ENCODE measurements around the gene AP3S2.
"Not testable (repeated sequence)": the region's sequence is repeated elsewhere in the genome, so short reads cannot be mapped to it uniquely, and the experiment has no call there.

The AP3S2 gene

DNA sequence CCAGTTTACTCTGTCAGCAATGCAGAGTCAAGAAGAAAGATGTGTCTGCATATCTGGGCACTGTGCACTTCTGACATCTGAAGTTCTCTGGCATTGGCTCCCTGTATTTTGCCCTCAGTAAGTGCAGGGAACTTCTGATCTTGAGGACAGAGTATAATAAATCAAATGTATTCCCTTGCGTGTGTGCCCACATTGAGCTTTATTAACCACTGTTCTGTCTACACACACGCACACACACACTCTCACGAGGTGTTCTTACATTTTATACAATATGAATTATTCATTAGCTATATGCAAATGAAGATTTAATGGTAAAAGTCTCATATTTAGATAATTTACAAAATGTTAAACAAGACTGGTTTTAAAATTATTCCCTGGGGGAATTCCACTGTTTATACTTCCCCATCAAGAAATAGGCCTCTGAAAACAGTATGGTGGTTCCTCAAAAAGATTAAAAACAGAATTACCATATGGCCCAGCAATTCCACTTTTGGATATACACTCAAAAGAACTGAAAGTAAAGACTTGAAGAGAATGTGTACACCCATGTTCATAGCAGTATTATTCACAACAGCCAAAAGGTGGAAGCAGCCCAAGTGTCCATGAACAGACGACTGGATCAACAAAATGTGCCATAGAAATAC is 54.5 kb downstream of the AP3S2 start:
- TF ChIP-seq, protein P1, sequence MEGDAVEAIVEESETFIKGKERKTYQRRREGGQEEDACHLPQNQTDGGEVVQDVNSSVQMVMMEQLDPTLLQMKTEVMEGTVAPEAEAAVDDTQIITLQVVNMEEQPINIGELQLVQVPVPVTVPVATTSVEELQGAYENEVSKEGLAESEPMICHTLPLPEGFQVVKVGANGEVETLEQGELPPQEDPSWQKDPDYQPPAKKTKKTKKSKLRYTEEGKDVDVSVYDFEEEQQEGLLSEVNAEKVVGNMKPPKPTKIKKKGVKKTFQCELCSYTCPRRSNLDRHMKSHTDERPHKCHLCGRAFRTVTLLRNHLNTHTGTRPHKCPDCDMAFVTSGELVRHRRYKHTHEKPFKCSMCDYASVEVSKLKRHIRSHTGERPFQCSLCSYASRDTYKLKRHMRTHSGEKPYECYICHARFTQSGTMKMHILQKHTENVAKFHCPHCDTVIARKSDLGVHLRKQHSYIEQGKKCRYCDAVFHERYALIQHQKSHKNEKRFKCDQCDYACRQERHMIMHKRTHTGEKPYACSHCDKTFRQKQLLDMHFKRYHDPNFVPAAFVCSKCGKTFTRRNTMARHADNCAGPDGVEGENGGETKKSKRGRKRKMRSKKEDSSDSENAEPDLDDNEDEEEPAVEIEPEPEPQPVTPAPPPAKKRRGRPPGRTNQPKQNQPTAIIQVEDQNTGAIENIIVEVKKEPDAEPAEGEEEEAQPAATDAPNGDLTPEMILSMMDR (IDR thresholded peaks at IDR 0.05; ENCODE audit: low read depth, low read length): no peak
- DNase-seq (ENCODE audit: extremely low read depth, low read depth): no peak

DNA sequence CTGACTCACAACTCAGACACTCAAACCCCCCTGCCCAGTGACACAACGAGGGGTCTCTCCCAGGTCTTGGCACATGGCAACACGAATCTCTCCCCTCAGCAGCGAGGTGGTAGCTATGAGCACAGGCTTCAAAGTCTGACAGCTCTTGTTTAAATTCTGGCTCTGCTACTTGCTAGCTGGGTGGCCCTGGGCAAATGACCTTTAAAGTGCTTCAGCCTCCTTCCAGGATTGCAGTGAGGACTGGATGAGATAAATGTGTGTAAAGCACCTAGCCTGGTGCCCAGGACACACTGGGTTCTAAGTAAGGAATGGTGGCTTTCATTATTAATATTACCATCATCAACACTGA is 56.0 kb downstream of the AP3S2 start:
- TF ChIP-seq, protein P1 (IDR thresholded peaks at IDR 0.05; ENCODE audit: low read depth, low read length): no peak
- DNase-seq (ENCODE audit: extremely low read depth, low read depth): no peak

DNA sequence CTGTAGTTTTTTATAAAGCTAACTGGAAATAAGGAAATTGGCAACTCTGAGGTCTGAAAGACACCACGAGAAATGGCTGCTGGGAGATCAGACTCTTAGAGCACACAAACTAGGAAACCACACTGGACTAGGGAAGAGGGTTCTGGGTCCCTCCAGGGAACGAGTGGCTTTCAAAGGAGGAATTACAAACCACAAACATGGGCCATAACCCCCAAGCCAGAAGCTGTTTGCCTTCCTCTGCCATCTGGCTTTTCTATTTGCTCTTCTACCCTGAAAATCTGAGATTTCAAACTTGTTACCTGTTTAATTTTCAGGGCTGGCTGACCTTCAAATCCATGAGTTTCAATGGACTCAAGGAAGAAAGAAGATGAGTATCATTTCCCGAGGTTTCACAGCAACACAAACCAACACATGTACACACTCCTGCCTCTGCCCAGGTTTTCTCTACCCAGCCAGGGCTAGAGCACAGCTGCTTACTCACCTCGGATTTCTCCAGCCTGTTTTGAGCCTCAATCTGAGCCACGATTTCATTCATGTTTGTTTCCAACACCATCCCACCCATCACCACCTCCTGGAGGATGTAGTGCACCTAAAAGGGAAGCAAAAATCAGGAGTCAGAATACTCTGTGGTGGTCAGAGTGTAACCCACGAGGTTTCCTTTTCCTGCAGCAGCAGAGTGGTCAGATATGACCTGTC is 56.5 kb downstream of the AP3S2 start:
- no peak for DNase-seq (ENCODE audit: extremely low read depth, low read depth)
- TF ChIP-seq, protein P1 (IDR thresholded peaks at IDR 0.05; ENCODE audit: low read depth, low read length): no peak

DNA sequence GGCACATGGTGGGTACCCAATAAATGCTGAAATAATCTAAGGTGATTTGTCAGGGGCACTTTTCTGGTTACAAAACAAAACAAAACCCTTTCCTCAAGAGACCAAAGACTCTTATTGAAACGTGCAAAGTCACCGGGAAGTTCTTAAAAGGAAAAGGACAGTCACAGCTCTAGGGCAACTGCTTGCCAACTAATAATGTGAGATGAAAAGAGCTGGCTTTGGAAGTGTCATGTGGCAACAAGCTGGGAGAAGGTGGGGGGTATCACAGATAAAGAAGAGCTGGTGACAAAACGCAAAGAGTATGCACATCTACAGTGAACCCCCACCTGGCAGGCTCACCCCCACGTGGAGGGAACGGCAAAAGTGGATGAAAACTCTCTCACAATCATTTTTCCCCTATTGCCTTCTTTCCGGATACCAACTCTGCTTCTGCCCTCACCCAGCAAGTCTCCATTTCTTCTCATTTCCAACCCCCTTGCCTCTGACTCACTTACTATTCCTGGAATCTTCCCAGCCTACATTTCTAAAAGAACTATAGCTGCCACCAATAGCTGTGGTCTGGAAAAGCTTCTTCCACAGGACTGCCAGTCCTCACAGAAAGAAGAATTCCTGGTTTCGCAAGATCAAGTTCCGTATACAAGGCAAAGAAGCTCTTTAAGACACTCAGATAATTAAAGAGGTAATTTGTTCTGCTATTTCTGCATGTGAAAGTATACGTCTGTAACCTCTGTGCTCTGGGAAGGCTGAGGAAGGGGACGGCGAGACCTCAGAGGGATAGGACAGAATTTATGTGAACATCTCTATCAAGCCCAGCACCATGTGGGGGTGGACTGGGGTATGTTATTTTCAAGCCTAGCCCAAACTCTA is 57.3 kb downstream of the AP3S2 start:
- DNase-seq (ENCODE audit: extremely low read depth, low read depth): peak; percentile 83
- TF ChIP-seq, protein P1 (IDR thresholded peaks at IDR 0.05; ENCODE audit: low read depth, low read length): no peak

DNA sequence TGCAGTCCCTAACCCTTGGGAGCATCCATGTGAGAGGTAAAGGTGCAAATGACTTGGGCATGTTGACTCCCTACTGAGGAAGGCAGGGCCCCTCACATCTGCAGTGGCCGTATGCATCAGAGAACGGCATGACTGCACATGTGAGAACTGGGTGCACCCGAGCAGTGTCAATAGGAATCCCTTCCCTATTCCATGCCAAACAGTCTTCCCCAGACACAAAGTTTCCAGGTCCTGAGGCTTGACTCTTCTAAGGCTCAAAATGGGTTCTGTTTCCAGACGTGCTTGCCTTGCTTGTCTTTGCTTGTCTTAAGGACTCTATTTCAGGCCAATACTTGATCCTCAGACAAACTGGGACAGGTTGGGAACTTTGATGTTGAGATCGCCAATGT is 58.6 kb downstream of the AP3S2 start:
- no peak for DNase-seq (ENCODE audit: extremely low read depth, low read depth)
- TF ChIP-seq, protein P1 (IDR thresholded peaks at IDR 0.05; ENCODE audit: low read depth, low read length): no peak

DNA sequence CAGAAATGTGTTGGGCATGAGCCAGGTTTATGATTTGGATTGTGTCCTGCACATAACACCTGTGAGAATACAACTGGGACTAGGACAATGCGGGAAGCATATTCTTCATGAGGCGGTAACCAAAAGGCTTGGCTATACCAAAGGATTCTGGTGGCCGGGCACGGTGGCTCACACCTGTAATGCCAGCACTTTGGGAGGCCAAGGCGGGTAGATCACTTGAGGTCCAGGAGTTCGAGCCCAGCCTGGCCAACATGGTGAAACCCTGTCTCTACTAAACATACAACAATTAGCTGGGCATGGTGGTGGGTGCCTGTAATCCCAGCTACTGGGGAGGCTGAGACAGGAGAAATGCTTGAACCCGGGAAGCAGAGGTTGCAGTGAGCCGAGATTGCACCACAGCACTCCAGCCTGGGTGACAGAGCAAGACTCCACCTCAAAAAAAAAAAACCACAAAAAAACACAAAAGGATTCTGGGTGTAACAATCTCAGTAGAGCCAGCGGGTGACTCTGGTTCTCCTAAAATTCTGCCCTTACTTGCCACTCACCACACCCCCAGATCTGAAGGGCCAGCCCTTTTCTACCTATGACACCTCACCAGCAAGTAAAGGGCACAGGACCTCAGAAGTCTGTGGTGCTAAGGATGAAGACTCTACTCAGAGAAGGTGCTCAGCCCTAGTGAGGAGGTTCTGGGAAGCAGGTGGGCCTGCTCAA is 59.2 kb downstream of the AP3S2 start:
- DNase-seq (ENCODE audit: extremely low read depth, low read depth): not testable (repeated sequence)

DNA sequence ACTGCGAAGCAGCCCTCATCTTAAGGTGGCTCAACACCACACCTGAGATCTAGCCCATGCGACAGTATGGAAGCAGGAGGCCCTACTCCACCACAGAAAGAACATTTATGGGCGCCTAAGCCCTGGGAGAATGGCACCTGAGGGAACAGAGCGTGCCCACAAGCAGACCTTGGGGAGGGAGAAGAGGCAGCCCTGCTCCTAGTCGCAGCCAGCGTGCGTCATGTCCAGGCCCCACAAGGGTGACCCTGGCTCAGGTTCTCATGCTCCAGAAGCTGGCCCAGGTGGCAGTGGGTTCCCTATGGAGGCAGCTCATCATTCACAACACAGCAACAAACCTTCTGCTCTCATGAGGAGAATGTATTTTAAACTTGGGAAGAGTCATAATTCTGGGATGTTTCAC is 59.8 kb downstream of the AP3S2 start:
- TF ChIP-seq, protein P1 (IDR thresholded peaks at IDR 0.05; ENCODE audit: low read depth, low read length): no peak
- DNase-seq (ENCODE audit: extremely low read depth, low read depth): no peak

All from AG09319 (cell line).